Lower leg skin (tissue), 3 donors: ENCODE measurements around the gene COL17A1.

Source experiments
- POLR2A ChIP-seq, 2 donors: fragments of 450-650 bp; IDR thresholded peaks; one replicate each; pipeline ENCODE4 v1.6.1; 2016 to 2017; ENCODE audit warnings: antibody characterized with exemption in 2 of 2, mild to moderate bottlenecking in 1 of 2, moderate library complexity in 1 of 2
- TF ChIP-seq, protein P1 (sequence below), 3 donors: fragments of 450-650 bp; IDR thresholded peaks; one replicate each; pipeline ENCODE4 v1.5.1; 2016; ENCODE audit warnings: antibody characterized with exemption in 3 of 3, mild to moderate bottlenecking in 3 of 3, moderate library complexity in 2 of 3

DNA sequence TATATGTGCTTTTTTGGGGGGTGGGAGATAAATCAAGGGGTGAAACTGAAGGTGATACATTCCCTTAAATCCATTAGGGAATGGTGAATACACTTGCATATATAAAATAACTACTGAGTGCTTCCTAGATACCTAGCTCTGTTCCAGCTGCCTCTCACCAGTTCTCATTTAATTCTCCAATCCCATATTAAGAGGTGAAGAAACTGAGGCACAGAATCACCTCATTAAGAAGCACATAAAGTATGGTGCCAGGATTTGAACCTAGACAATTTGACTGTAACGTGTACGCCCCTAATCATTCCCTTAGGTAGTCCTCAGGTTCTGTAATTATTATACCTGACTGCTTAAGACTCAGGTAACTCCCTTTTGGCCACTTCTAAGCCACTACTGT, 34.8 kb upstream of the COL17A1 start:
- no peak for TF ChIP-seq POLR2A (IDR thresholded peaks at IDR 0.05)
- TF ChIP-seq, protein P1, sequence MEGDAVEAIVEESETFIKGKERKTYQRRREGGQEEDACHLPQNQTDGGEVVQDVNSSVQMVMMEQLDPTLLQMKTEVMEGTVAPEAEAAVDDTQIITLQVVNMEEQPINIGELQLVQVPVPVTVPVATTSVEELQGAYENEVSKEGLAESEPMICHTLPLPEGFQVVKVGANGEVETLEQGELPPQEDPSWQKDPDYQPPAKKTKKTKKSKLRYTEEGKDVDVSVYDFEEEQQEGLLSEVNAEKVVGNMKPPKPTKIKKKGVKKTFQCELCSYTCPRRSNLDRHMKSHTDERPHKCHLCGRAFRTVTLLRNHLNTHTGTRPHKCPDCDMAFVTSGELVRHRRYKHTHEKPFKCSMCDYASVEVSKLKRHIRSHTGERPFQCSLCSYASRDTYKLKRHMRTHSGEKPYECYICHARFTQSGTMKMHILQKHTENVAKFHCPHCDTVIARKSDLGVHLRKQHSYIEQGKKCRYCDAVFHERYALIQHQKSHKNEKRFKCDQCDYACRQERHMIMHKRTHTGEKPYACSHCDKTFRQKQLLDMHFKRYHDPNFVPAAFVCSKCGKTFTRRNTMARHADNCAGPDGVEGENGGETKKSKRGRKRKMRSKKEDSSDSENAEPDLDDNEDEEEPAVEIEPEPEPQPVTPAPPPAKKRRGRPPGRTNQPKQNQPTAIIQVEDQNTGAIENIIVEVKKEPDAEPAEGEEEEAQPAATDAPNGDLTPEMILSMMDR (IDR thresholded peaks at IDR 0.05): no peak
